A673 (cell line): Measurements from ENCODE around the gene SPANXN2. TPM values are rescaled to one million over a fixed set of nuclear protein-coding genes. Genes with fewer than 3 reads are reported as not detected.

Source experiments
- BruUV-seq: library from RNA; stranded (reverse); fragments of 400-500 nt; replicated peaks from 2 replicates; lab custom pipeline; 2021; lab: Mats Ljungman, UMichigan
- CTCF ChIA-PET: fragments of 300-600 bp; sonication (Branson Sonifier 250); formaldehyde crosslinking; loops from one replicate; lab custom pipeline; 2022; ENCODE audit warnings: antibody characterized with exemption; lab: Charles Lee
- POLR2A ChIA-PET: fragments of 300-600 bp; sonication (Branson Sonifier 250); formaldehyde crosslinking; loops from one replicate; lab custom pipeline; 2022; ENCODE audit warnings: antibody characterized with exemption; ENCODE audit not compliant: low non-redundant PET; lab: Charles Lee
- DNase-seq: peaks from one replicate; pipeline ENCODE4 v3.0.0-alpha.2; 2015; ENCODE audit warnings: low spot score
- H3K27ac ChIP-seq: fragments of 200-600 bp; sonication (generic); 2 replicates; pipeline ENCODE4 v1.5.1; 2016; ENCODE audit warnings: mixed run types, low read depth, mild to moderate bottlenecking, mixed read lengths, antibody characterized with exemption, low read length; ENCODE audit not compliant: poor library complexity, severe bottlenecking
- H3K27me3 ChIP-seq: fragments of 200-600 bp; sonication (generic); replicated peaks from 2 replicates; pipeline ENCODE4 v1.6.1; 2017; ENCODE audit warnings: mixed run types, low read depth, mild to moderate bottlenecking, mixed read lengths, antibody characterized with exemption, low read length; ENCODE audit not compliant: insufficient read depth, poor library complexity
- H3K36me3 ChIP-seq: fragments of 200-600 bp; sonication (generic); 2 replicates; pipeline ENCODE4 v1.6.1; 2016; ENCODE audit warnings: mixed run types, mild to moderate bottlenecking, mixed read lengths, antibody characterized with exemption, low read length; ENCODE audit not compliant: insufficient read depth, poor library complexity, severe bottlenecking
- H3K4me1 ChIP-seq: fragments of 200-600 bp; sonication (generic); 2 replicates; pipeline ENCODE4 v1.6.1; 2017; ENCODE audit warnings: mixed run types, mild to moderate bottlenecking, mixed read lengths, antibody characterized with exemption, low read length; ENCODE audit not compliant: insufficient read depth, poor library complexity, severe bottlenecking
- H3K4me3 ChIP-seq: fragments of 200-600 bp; sonication (generic); 2 replicates; pipeline ENCODE4 v1.5.1; 2016; ENCODE audit warnings: low read depth, mixed run types, mild to moderate bottlenecking, mixed read lengths, low read length; ENCODE audit not compliant: poor library complexity, severe bottlenecking
- H3K9me3 ChIP-seq: fragments of 200-600 bp; sonication (generic); 2 replicates; pipeline ENCODE4 v1.6.1; 2016; ENCODE audit warnings: mixed run types, low read depth, mild to moderate bottlenecking, mixed read lengths, antibody characterized with exemption, low read length; ENCODE audit not compliant: poor library complexity, severe bottlenecking
- EZH2 ChIP-seq: fragments of 200-600 bp; sonication (generic); IDR thresholded peaks from 2 replicates; pipeline ENCODE4 v1.6.1; 2017; ENCODE audit warnings: borderline replicate concordance, low read depth, mild to moderate bottlenecking, mixed read lengths, antibody characterized with exemption, low read length; ENCODE audit not compliant: poor library complexity, severe bottlenecking
- intact Hi-C: fragments of 100-400 bp; cut with micrococcal nuclease; formaldehyde crosslinking; loops from one replicate; pipeline ENCODE4 v1.10.0; 2022; ENCODE audit not compliant: unreplicated experiment
- total RNA-seq: library from RNA; stranded (reverse); gene quantifications from 2 replicates; pipeline ENCODE4 v1.2.3, GENCODE V29; 2021
- TF ChIP-seq, protein P1 (sequence below): fragments of 300-800, 200-600 bp; sonication (generic); conservative IDR thresholded peaks from 2 replicates; pipeline ENCODE4 v1.5.1; 2017; ENCODE audit warnings: low read depth, mild to moderate bottlenecking, antibody characterized with exemption, low read length, moderate library complexity, mixed read lengths

Gene SPANXN2
- total RNA-seq, 1 experiment from 2014 or later: not detected

GRCh38 chrX:143683486-143683885, 37.1 kb downstream of the SPANXN2 start:
- H3K27me3 ChIP-seq: no peaks in the 10 kb centered on the region
- CTCF ChIA-PET: no interaction called here
- no peak overlapping the region for H3K27ac ChIP-seq
- peaks cover 10% of the 10 kb centered on the region for H3K9me3 ChIP-seq
- POLR2A ChIA-PET: no interaction called here
- TF ChIP-seq, protein P1, sequence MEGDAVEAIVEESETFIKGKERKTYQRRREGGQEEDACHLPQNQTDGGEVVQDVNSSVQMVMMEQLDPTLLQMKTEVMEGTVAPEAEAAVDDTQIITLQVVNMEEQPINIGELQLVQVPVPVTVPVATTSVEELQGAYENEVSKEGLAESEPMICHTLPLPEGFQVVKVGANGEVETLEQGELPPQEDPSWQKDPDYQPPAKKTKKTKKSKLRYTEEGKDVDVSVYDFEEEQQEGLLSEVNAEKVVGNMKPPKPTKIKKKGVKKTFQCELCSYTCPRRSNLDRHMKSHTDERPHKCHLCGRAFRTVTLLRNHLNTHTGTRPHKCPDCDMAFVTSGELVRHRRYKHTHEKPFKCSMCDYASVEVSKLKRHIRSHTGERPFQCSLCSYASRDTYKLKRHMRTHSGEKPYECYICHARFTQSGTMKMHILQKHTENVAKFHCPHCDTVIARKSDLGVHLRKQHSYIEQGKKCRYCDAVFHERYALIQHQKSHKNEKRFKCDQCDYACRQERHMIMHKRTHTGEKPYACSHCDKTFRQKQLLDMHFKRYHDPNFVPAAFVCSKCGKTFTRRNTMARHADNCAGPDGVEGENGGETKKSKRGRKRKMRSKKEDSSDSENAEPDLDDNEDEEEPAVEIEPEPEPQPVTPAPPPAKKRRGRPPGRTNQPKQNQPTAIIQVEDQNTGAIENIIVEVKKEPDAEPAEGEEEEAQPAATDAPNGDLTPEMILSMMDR: no peak
- TF ChIP-seq EZH2: no peak
- no TSS peak for BruUV-seq
- no peak overlapping the region for H3K4me3 ChIP-seq
- H3K36me3 ChIP-seq: no peaks in the 10 kb centered on the region
- no peaks in the 10 kb centered on the region for H3K4me1 ChIP-seq
- intact Hi-C loops: no loop called here
- no peak for DNase-seq

DNA sequence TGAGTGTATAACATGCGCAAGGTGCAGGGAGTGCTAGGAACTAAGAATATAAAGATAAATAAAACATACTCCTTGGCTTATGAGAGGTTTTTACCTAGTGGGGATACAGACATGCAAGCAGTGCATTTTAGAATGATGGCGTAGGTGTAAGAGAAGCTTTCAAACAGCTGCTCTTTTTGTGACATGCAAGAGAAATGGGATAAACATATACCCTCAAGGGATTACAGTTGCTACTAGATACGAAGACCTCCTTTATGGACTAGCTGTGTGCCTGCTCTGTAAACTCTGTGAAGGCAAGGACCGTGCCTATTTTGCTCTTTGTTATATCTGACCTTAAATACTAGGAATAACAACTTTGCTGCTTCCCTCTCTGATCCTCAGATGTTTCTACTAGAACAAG, 45.6 kb downstream of the SPANXN2 start:
- no peak overlapping the region for H3K27ac ChIP-seq
- ChIA-PET CTCF (no interaction called here), POLR2A (no interaction called here)

DNA sequence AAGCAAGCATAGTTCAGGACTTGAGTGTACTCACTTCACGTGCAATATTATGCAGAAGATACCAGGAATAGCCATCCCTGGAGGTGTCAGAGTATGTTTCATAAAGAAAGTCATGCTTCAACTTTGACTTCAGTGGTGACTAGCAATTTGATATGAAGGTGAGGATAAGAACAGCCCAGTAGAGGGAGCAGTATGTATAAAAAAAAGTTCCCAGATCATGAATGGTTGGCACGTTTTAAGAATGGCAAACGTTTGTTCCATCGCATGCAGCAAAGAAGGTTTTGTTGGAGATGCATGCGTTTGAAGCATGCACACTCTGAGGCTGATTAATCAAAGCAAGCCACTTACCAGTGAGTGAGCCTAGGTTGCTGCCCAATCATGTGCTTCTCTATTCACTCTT, 51.2 kb downstream of the SPANXN2 start:
- no TSS peak for BruUV-seq
- H3K9me3 ChIP-seq: no peaks in the 10 kb centered on the region
- H3K36me3 ChIP-seq: no peaks in the 10 kb centered on the region
- CTCF ChIA-PET: interaction anchor here (0.6 kb wide), 1 partner anchor 1475 kb away, joined by 3 read pairs; no protein-coding TSS in a partner anchor
- no peaks in the 10 kb centered on the region for H3K4me1 ChIP-seq
- H3K27ac ChIP-seq: no peak overlapping the region
- peaks cover 3% of the 10 kb centered on the region for H3K27me3 ChIP-seq
- POLR2A ChIA-PET: no interaction called here
- DNase-seq: peak; percentile 13
- intact Hi-C loops: loop anchor here (5.0 kb wide), 1 partner anchor 1523 kb away; no protein-coding TSS in a partner anchor
- H3K4me3 ChIP-seq: no peak overlapping the region
- TF ChIP-seq, protein P1: peak; percentile 36; the same call in 1 of the 2 replicates
- TF ChIP-seq EZH2: no peak

More for the DNA sequence above, 45.6 kb downstream of the SPANXN2 start:
- H3K9me3 ChIP-seq: no peaks in the 10 kb centered on the region
- H3K4me1 ChIP-seq: no peaks in the 10 kb centered on the region
- no peaks in the 10 kb centered on the region for H3K36me3 ChIP-seq
- no peak overlapping the region for H3K4me3 ChIP-seq
- no peak for DNase-seq
- intact Hi-C loops: no loop called here
- H3K27me3 ChIP-seq: no peaks in the 10 kb centered on the region
- BruUV-seq: no TSS peak
- TF ChIP-seq, protein P1: no peak
- TF ChIP-seq EZH2: no peak
